AG09309 (cell line): Measurements from ENCODE around the gene LRRC36.
A peak's percentile ranks its signal among the peaks of the same experiment; 100 is the strongest.

Experiments used
- DNase-seq: peaks from one replicate; pipeline ENCODE4 v3.0.0-alpha.2; 2010; ENCODE audit warnings: low read depth
- H3K4me3 ChIP-seq: 2 replicates; pipeline ENCODE4 v1.5.1; 2011; ENCODE audit warnings: mild to moderate bottlenecking, low read depth, low read length, moderate library complexity; ENCODE audit not compliant: control insufficient read depth
- TF ChIP-seq, protein P1 (sequence below): IDR thresholded peaks from 2 replicates; pipeline ENCODE4 v1.5.1; 2011; ENCODE audit warnings: mild to moderate bottlenecking, low read depth, low read length, inconsistent platforms; ENCODE audit not compliant: insufficient read depth, control insufficient read depth; ENCODE audit errors: missing control alignments

LRRC36 gene

GRCh38 chr16:67393111-67393787 lies 66.6 kb downstream of the LRRC36 start, which contains the start of gene TPPP3:
TPPP3 (minus strand) TSS chr16:67393498; CDS start chr16:67391111, 2,387 bp downstream.
- TF ChIP-seq, protein P1, sequence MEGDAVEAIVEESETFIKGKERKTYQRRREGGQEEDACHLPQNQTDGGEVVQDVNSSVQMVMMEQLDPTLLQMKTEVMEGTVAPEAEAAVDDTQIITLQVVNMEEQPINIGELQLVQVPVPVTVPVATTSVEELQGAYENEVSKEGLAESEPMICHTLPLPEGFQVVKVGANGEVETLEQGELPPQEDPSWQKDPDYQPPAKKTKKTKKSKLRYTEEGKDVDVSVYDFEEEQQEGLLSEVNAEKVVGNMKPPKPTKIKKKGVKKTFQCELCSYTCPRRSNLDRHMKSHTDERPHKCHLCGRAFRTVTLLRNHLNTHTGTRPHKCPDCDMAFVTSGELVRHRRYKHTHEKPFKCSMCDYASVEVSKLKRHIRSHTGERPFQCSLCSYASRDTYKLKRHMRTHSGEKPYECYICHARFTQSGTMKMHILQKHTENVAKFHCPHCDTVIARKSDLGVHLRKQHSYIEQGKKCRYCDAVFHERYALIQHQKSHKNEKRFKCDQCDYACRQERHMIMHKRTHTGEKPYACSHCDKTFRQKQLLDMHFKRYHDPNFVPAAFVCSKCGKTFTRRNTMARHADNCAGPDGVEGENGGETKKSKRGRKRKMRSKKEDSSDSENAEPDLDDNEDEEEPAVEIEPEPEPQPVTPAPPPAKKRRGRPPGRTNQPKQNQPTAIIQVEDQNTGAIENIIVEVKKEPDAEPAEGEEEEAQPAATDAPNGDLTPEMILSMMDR, result peak; percentile 61
- peak within 1 kb of the TSS; percentile 33 for H3K4me3 ChIP-seq
- DNase-seq, result no peak

DNA sequence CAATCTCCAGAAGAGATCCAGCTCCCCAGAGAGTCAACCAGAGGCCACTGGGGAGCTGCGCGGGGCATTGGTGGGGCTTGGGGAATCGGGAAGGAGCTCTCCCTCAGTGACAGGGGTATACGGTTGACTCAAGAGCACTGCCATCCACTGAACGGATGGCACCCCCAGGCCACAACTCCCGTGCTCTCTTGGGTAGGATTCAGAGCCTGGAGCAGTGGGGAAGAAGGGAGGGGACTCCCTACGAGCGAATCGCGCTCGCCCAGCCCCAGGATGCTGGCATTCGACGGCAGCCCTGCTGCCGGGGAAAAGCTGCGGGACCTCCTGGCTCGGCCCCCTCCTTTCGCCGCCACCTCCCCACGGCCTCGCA lies 67.2 kb downstream of the LRRC36 start:
- no peak for DNase-seq
- peak overlapping the region; percentile 33 for H3K4me3 ChIP-seq
- TF ChIP-seq, protein P1, result no peak

- no peak for DNase-seq
- TF ChIP-seq, protein P1, result no peak
- H3K4me3 ChIP-seq, result no peak overlapping the region
Observed at GRCh38 chr16:67394155-67395104, 67.8 kb downstream of the LRRC36 start.

DNA sequence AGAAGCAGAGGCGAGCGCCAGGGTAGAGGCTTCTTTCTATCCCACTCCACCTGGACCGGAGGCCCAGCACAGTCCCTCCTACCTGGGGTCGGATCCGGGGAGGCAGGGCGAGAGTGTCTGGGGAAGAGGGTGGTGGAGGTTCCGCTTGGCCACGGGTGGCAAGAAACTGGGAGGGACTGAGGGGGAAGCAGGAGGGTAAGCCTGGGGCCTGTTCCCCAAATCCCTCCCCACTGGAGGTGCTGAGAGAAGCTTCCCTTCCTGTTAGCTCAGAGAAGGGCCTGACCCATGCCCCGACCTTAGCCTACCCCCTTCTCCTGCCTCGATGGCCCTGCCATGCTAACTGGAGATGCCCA lies 68.5 kb downstream of the LRRC36 start:
- no peak overlapping the region for H3K4me3 ChIP-seq
- TF ChIP-seq, protein P1, result no peak
- no peak for DNase-seq

DNA sequence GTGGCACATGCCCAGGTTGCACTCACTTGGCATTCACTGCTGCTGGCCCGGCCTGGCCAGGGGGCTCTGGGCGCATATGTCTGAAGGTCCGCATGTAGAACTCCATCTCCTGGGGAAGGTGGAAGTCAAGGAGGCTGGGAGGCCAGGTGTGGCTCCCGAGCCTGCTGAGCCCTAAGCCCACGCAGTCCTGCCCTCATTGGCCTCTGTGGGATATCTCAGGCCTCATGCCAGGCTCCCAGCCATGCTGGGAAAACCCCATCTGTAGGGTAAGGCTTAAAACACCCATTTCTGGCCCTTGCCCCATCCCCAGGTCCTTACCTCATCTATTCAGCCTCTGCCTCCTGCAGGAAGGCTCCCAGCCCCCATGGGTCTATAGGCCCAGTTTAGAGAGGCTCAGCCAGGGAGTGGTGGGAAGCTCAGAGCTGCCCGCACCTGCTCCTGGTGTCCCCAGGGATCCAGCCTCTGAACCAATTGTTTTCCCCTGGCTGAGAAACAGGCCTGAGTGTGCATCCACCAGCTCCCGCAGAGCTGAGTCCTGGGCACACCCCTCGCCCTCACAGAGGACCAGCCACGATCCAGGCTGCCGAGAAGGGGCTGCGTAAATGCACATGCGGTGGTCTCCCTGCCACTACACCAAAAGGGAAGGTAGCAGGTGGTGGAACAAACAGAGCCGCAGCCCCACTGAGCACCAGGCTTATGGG lies 69.0 kb downstream of the LRRC36 start:
- TF ChIP-seq, protein P1, result no peak
- DNase-seq, result no peak
- H3K4me3 ChIP-seq, result no peak overlapping the region
